Activated naive CD8-positive, alpha-beta T cell treated with anti-CD3 and anti-CD28 coated beads, Interleukin-2, amount 50 U/mL, for 24 hours (primary cell): ENCODE data around the gene PPP1R12B.
"Not testable (repeated sequence)": the region's sequence is repeated elsewhere in the genome, so short reads cannot be mapped to it uniquely, and the experiment has no call there.

Experiments
- ATAC-seq: fragments of 150-1000 bp; cut with Tn5 transposase; one replicate; pipeline ENCODE4 v1.10.0; 2021
- DNase-seq: peaks from one replicate; pipeline ENCODE4 v3.0.0; 2021
- H3K27ac Mint-ChIP-seq: one replicate; pipeline ENCODE4 v1.8.0; 2021; ENCODE audit warnings: mild to moderate bottlenecking, mixed read lengths
- H3K27me3 Mint-ChIP-seq: one replicate; pipeline ENCODE4 v1.8.0; 2021; ENCODE audit warnings: mixed read lengths
- H3K36me3 Mint-ChIP-seq: one replicate; pipeline ENCODE4 v1.8.0; 2021; ENCODE audit warnings: low read depth, mixed read lengths
- H3K4me1 Mint-ChIP-seq: one replicate; pipeline ENCODE4 v1.8.0; 2021; ENCODE audit warnings: mixed read lengths
- H3K4me3 Mint-ChIP-seq: one replicate; pipeline ENCODE4 v1.8.0; 2021; ENCODE audit warnings: mild to moderate bottlenecking, moderate library complexity, mixed read lengths
- H3K9me3 Mint-ChIP-seq: one replicate; pipeline ENCODE4 v1.8.0; 2021; ENCODE audit warnings: mixed read lengths

PPP1R12B gene

DNA sequence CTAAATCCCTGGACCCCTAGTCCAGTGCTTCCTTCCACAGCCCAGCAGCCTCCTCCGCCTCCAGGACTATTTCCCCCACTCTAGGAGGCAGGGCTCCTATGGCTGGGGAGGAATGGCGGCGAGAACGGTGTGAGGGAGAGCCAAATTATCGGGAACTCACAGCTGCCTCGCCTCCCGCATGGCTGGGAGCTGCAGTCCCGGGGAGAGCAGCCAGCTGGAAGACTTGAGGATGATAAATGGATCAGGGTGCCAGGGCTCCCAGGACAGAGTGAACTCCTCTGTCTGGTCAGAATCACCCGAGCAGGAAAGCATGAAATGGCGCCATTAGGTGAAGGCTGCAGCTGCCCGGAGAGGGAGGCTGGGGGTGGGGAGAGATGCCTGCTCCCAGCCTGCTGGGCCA lies 270.5 kb downstream of the PPP1R12B start:
- H3K36me3 Mint-ChIP-seq, H3K4me3 Mint-ChIP-seq: not testable (repeated sequence)

DNA sequence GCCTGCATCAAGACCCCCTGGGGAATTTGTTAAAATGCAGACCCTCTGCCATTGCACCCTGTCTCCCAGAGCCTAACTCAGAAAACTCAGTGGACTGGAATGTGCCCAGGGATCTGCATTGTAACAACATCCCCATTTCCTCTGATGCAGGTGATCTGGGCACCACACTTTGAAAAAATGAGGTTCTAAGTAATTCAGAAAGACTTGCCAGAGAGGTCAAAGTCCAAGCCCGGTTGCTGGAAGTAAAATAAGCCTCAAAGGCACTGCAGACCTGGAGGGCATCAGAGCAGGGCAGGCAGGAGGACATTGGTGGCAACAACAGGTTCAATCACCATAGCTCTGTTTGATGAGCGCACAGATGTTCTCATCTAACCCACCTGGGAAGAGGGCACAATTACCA lies 271.0 kb downstream of the PPP1R12B start:
- DNase-seq (no peak), ATAC-seq (no peak)
- peaks cover 25% of the 10 kb centered on the region for H3K27me3 Mint-ChIP-seq
- no peak overlapping the region for H3K4me3 Mint-ChIP-seq
- no peaks in the 10 kb centered on the region for H3K9me3 Mint-ChIP-seq
- H3K4me1 Mint-ChIP-seq = peaks cover 31% of the 10 kb centered on the region
- H3K36me3 Mint-ChIP-seq = no peaks in the 10 kb centered on the region
- H3K27ac Mint-ChIP-seq = no peak overlapping the region

More for the DNA sequence above, 270.5 kb downstream of the PPP1R12B start:
- Mint-ChIP-seq H3K4me1 (peaks cover 34% of the 10 kb centered on the region), H3K27me3 (peaks cover 25% of the 10 kb centered on the region)
- not testable (repeated sequence) for ATAC-seq, H3K9me3 Mint-ChIP-seq, H3K27ac Mint-ChIP-seq, DNase-seq

GRCh38 chr1:202620036-202620435 lies 271.5 kb downstream of the PPP1R12B start:
- not testable (repeated sequence) for H3K27ac Mint-ChIP-seq, DNase-seq, ATAC-seq, H3K4me3 Mint-ChIP-seq, H3K36me3 Mint-ChIP-seq, H3K9me3 Mint-ChIP-seq
- Mint-ChIP-seq H3K4me1 (peaks cover 26% of the 10 kb centered on the region), H3K27me3 (peaks cover 25% of the 10 kb centered on the region)

- Mint-ChIP-seq H3K4me1 (peaks cover 12% of the 10 kb centered on the region), H3K36me3 (no peaks in the 10 kb centered on the region), H3K27ac (no peak overlapping the region), H3K9me3 (no peaks in the 10 kb centered on the region), H3K4me3 (no peak overlapping the region), H3K27me3 (peaks cover 27% of the 10 kb centered on the region)
- DNase-seq = no peak
- ATAC-seq = no peak
These were observed 272.9 kb downstream of the PPP1R12B start for GRCh38 chr1:202621446-202621845.

- DNase-seq (no peak), ATAC-seq (no peak)
- no peaks in the 10 kb centered on the region for H3K9me3 Mint-ChIP-seq
- H3K27me3 Mint-ChIP-seq = peaks cover 22% of the 10 kb centered on the region
- peaks cover 10% of the 10 kb centered on the region for H3K4me1 Mint-ChIP-seq
- no peak overlapping the region for H3K27ac Mint-ChIP-seq
- H3K36me3 Mint-ChIP-seq = no peaks in the 10 kb centered on the region
- H3K4me3 Mint-ChIP-seq = no peak overlapping the region
These were observed 273.9 kb downstream of the PPP1R12B start for GRCh38 chr1:202622388-202622787.

GRCh38 chr1:202623075-202623474 lies 274.6 kb downstream of the PPP1R12B start:
- Mint-ChIP-seq H3K27me3 (peaks cover 16% of the 10 kb centered on the region), H3K27ac (no peak overlapping the region), H3K4me1 (peaks cover 16% of the 10 kb centered on the region), H3K9me3 (no peaks in the 10 kb centered on the region), H3K4me3 (no peak overlapping the region), H3K36me3 (no peaks in the 10 kb centered on the region)
- DNase-seq = no peak
- no peak for ATAC-seq

DNA sequence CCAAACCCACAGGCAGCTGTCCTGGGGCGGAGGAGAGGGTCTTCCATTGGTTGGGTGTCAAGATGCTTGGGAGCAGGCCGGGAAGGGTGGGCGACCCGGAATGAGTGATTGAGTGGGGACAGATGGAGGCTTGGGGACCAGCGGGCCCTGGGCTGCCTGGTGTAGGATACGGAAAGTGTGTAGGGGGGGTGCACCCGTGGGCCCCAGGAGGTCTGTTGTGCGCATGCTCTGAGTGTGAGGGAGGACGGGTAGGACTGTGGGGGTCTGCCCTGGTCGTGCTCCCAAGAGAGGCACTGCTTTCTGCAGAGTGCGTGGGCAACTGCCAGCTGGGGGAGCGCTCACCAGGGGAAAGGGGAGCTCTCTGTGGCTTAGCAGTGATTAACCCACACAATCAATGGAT lies 275.0 kb downstream of the PPP1R12B start:
- not testable (repeated sequence) for DNase-seq, H3K4me3 Mint-ChIP-seq, ATAC-seq, H3K9me3 Mint-ChIP-seq, H3K36me3 Mint-ChIP-seq, H3K27ac Mint-ChIP-seq
- peaks cover 17% of the 10 kb centered on the region for H3K4me1 Mint-ChIP-seq
- H3K27me3 Mint-ChIP-seq = peaks cover 14% of the 10 kb centered on the region

GRCh38 chr1:202624088-202624780 lies 275.7 kb downstream of the PPP1R12B start:
- H3K4me3 Mint-ChIP-seq = no peak overlapping the region
- ATAC-seq (no peak), DNase-seq (no peak)
- H3K27me3 Mint-ChIP-seq = peaks cover 8% of the 10 kb centered on the region
- H3K36me3 Mint-ChIP-seq = no peaks in the 10 kb centered on the region
- H3K9me3 Mint-ChIP-seq = no peaks in the 10 kb centered on the region
- H3K4me1 Mint-ChIP-seq = peaks cover 23% of the 10 kb centered on the region
- H3K27ac Mint-ChIP-seq = no peak overlapping the region

DNA sequence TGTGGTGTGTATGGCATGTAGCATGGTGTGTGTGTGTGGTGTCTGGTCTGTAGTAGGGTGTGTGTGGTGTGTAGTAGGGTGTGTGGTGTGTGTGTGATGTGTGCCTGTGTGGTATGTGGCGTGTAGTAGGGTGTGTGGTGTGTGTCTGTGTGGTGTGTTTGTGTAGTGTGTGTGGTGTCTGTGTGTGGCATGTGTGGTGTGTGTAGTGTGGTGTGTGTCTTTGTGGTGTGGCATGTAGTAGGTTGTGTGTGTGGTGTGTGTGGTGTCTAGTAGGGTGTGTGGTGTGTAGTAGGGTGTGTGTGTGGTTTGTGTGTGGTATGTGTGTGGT lies 276.2 kb downstream of the PPP1R12B start:
- peak; percentile 5 for ATAC-seq
- H3K4me1 Mint-ChIP-seq = peaks cover 27% of the 10 kb centered on the region

GRCh38 chr1:202625416-202626360 lies 277.2 kb downstream of the PPP1R12B start:
- Mint-ChIP-seq H3K4me3 (no peak overlapping the region), H3K27ac (no peak overlapping the region), H3K9me3 (no peaks in the 10 kb centered on the region), H3K36me3 (no peaks in the 10 kb centered on the region), H3K27me3 (peaks cover 7% of the 10 kb centered on the region), H3K4me1 (peaks cover 31% of the 10 kb centered on the region)
- DNase-seq = peak; percentile 71
- ATAC-seq = peak; percentile 77

More for the DNA sequence above, 276.2 kb downstream of the PPP1R12B start:
- no peak overlapping the region for H3K4me3 Mint-ChIP-seq
- no peak for DNase-seq
- no peaks in the 10 kb centered on the region for H3K9me3 Mint-ChIP-seq
- no peak overlapping the region for H3K27ac Mint-ChIP-seq
- no peaks in the 10 kb centered on the region for H3K36me3 Mint-ChIP-seq
- H3K27me3 Mint-ChIP-seq = peaks cover 4% of the 10 kb centered on the region

- Mint-ChIP-seq H3K4me1 (peaks cover 38% of the 10 kb centered on the region), H3K27me3 (peaks cover 15% of the 10 kb centered on the region)
- not testable (repeated sequence) for ATAC-seq, H3K36me3 Mint-ChIP-seq, H3K27ac Mint-ChIP-seq, H3K4me3 Mint-ChIP-seq, H3K9me3 Mint-ChIP-seq, DNase-seq
These were observed 278.5 kb downstream of the PPP1R12B start for GRCh38 chr1:202627036-202627435.

DNA sequence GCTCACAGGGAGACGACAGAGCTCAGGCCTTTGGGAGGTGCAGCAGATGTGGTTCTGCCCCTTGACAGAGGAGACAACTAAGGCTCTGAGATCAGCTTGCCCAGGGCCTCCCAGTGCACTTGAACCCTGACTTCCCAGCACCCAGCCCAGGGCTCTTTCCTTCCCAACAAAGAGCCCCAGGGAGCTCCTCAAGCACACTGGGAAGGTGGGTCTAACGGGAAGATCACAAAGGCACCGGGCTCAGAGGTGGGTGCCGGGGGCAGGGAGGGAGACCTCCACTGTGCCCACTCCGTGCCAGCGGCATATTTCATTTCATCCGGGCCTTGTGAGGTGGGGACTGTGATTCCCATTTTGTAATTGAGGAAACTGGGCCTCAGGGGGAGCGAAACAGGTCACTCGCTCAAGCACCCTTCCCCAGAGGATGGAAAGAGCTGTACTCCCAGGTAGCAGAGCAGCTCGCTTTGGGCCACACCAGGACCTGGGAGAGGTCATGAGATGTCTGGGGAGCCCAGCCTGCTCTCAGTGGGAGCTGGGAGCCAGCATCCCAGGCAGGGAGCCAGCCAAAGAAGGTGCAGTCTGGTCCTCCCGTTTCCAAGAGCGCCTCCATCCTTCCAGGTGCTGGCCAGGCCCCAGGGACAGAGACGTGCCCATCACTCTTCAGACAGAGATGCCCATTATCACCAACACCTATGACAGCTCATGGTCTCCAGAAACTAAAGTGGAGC lies 279.5 kb downstream of the PPP1R12B start:
- H3K27me3 Mint-ChIP-seq = peaks cover 15% of the 10 kb centered on the region

GRCh38 chr1:202628646-202629215 lies 280.2 kb downstream of the PPP1R12B start:
- ATAC-seq = no peak

More for the DNA sequence above, 279.5 kb downstream of the PPP1R12B start:
- Mint-ChIP-seq H3K36me3 (no peaks in the 10 kb centered on the region), H3K9me3 (no peaks in the 10 kb centered on the region), H3K4me3 (no peak overlapping the region), H3K27ac (no peak overlapping the region), H3K4me1 (peaks cover 38% of the 10 kb centered on the region)
- DNase-seq (no peak), ATAC-seq (no peak)

GRCh38 chr1:202629257-202629811 lies 280.8 kb downstream of the PPP1R12B start:
- not testable (repeated sequence) for H3K36me3 Mint-ChIP-seq, DNase-seq, H3K9me3 Mint-ChIP-seq, H3K4me3 Mint-ChIP-seq
- Mint-ChIP-seq H3K4me1 (peaks cover 38% of the 10 kb centered on the region), H3K27ac (peak overlapping the region; percentile 3), H3K27me3 (peaks cover 15% of the 10 kb centered on the region)
- peak; percentile 62 for ATAC-seq

More at GRCh38 chr1:202628646-202629215, 280.2 kb downstream of the PPP1R12B start:
- Mint-ChIP-seq H3K27ac (peak overlapping the region; percentile 3), H3K9me3 (no peaks in the 10 kb centered on the region), H3K27me3 (peaks cover 15% of the 10 kb centered on the region), H3K36me3 (no peaks in the 10 kb centered on the region), H3K4me3 (no peak overlapping the region), H3K4me1 (peaks cover 38% of the 10 kb centered on the region)
- DNase-seq = no peak
